K562 (cell line): ENCODE results near the gene ADAMTSL3. TPM values are rescaled to one million over a fixed set of nuclear protein-coding genes. Genes with fewer than 3 reads are reported as not detected.

ENCODE experiments used
- ATAC-seq: fragments of 200-7000 bp; cut with Tn5 transposase; 3 replicates; pipeline ENCODE4 v1.9.1; 2020; ENCODE audit warnings: moderate library complexity
- BruUV-seq: library from RNA; stranded (reverse); fragments of 400-500 nt; replicated peaks from 2 replicates; lab custom pipeline; 2021; lab: Mats Ljungman, UMichigan
- CTCF ChIA-PET: fragments of 300-600 bp; formaldehyde crosslinking; extraction: SDS; loops from one replicate; lab custom pipeline; 2021; ENCODE audit warnings: low intra/inter-chr PET ratio; lab: Yijun Ruan, JAX
- POLR2A ChIA-PET: fragments of 300-600, 350-650 bp; sonication (Branson Sonifier 250); formaldehyde crosslinking; extraction: SDS; loops from one replicate; lab custom pipeline; 2021; ENCODE audit warnings: antibody characterized with exemption, inconsistent platforms; lab: Yijun Ruan, JAX
- DNase-seq, 4 experiments: peaks; one replicate each; pipeline versions ENCODE4 v3.0.0 to v3.0.0-alpha.2; 2011 to 2018; ENCODE audit warnings: low spot score in 3 of 4, mixed read lengths in 3 of 4; ENCODE audit errors: extremely low read depth in 1 of 4
- FAIRE-seq: peaks from 2 replicates; lab custom pipeline; 2011; peaks lifted over from hg19 to GRCh38; lab: Jason Lieb, UNC
- H2AFZ ChIP-seq: 2 replicates; pipeline ENCODE4 v1.6.0; 2011; ENCODE audit warnings: low read depth, low read length, control low read depth, inconsistent platforms
- H3K27ac ChIP-seq: fragments of 200-600 bp; 3 replicates; pipeline ENCODE4 v1.8.0; 2011; ENCODE audit warnings: low read depth, mild to moderate bottlenecking, control low read depth, inconsistent platforms, low read length, moderate library complexity, mixed read lengths; ENCODE audit errors: extremely low read depth
- H3K27me3 ChIP-seq, 2 experiments: fragments of 300-600 bp in 1 of 2; 2 replicates in 1 of 2; 3 replicates in 1 of 2; pipeline versions ENCODE4 v1.6.0 to v1.8.0; 2011; ENCODE audit warnings: inconsistent platforms in 2 of 2, low read length in 2 of 2, mild to moderate bottlenecking in 1 of 2, mixed read lengths in 1 of 2, moderate library complexity in 1 of 2; ENCODE audit not compliant: control insufficient read depth in 2 of 2, insufficient read depth in 2 of 2
- H3K36me3 ChIP-seq: fragments of 300-600 bp; 3 replicates; pipeline ENCODE4 v1.8.0; 2011; ENCODE audit warnings: mild to moderate bottlenecking, low read length, inconsistent platforms; ENCODE audit not compliant: control insufficient read depth, insufficient read depth
- H3K4me1 ChIP-seq, 2 experiments: fragments of 200-600 bp in 1 of 2; replicated peaks in 1 of 2; 2 replicates in 1 of 2; 3 replicates in 1 of 2; pipeline versions ENCODE4 v1.5.1 to v1.8.0; 2011; ENCODE audit warnings: inconsistent platforms in 2 of 2, low read length in 2 of 2, mild to moderate bottlenecking in 1 of 2, mixed read lengths in 1 of 2, moderate library complexity in 1 of 2; ENCODE audit not compliant: control insufficient read depth in 2 of 2, insufficient read depth in 2 of 2
- H3K4me2 ChIP-seq: 2 replicates; pipeline ENCODE4 v1.6.1; 2011; ENCODE audit warnings: low read length, control low read depth, inconsistent platforms, mixed read lengths; ENCODE audit not compliant: insufficient read depth
- H3K4me3 ChIP-seq: fragments of 200-600 bp; sonication (generic), shearing (Covaris generic); 2 replicates; pipeline ENCODE4 v1.5.1; 2016; ENCODE audit warnings: control low read depth, inconsistent platforms
- H3K79me2 ChIP-seq: fragments of 200-600 bp; 3 replicates; pipeline ENCODE4 v1.8.0; 2011; ENCODE audit warnings: low read length, inconsistent platforms; ENCODE audit not compliant: control insufficient read depth, insufficient read depth
- H3K9ac ChIP-seq, 2 experiments: 2 replicates each; pipeline versions ENCODE4 v1.6.0 to v1.6.1; 2011; ENCODE audit warnings: low read depth in 2 of 2, low read length in 2 of 2, control low read depth in 1 of 2, inconsistent platforms in 1 of 2, mild to moderate bottlenecking in 1 of 2, mixed read lengths in 1 of 2; ENCODE audit not compliant: insufficient read depth in 1 of 2
- H3K9me1 ChIP-seq: one replicate; pipeline ENCODE4 v1.6.0; 2011; ENCODE audit warnings: inconsistent platforms, mild to moderate bottlenecking, low read length, moderate library complexity; ENCODE audit not compliant: control insufficient read depth, insufficient read depth
- H3K9me3 ChIP-seq: replicated peaks from 2 replicates; pipeline ENCODE4 v1.5.1; 2011; ENCODE audit warnings: low read depth, low read length, inconsistent platforms; ENCODE audit not compliant: control insufficient read depth, insufficient read depth
- H4K20me1 ChIP-seq: replicated peaks from 2 replicates; pipeline ENCODE4 v1.6.1; 2011; ENCODE audit warnings: low read length, inconsistent platforms, mixed read lengths; ENCODE audit not compliant: control insufficient read depth, insufficient read depth
- ATF7 ChIP-seq: fragments of 450-650 bp; IDR thresholded peaks from 2 replicates; pipeline ENCODE4 v1.7.1; 2014; ENCODE audit warnings: mild to moderate bottlenecking, moderate library complexity
- JUND ChIP-seq, 2 experiments: IDR thresholded peaks; 2 replicates in 1 of 2; 3 replicates in 1 of 2; pipeline ENCODE4 v1.6.1; 2011; ENCODE audit warnings: borderline replicate concordance in 2 of 2, low read depth in 2 of 2, low read length in 2 of 2, improper control_type of control experiment in 1 of 2, missing biosample characterization in 1 of 2, missing genetic modification characterization in 1 of 2, missing genetic modification reagents in 1 of 2
- WGBS: fragments of 100-300 bp; shearing (Covaris generic); methylation state at CpG from one replicate; pipeline ENCODE4 v1.1.6; 2016; ENCODE audit warnings: low coverage, mixed read lengths; ENCODE audit not compliant: insufficient coverage; ENCODE audit errors: missing lambda C conversion rate; 5-methylcytosine and 5-hydroxymethylcytosine counted together
- in situ Hi-C: fragments of 300-500 bp; cut with MboI; formaldehyde crosslinking; loops from 4 replicates; pipeline ENCODE4 v1.15.0; 2018; ENCODE audit warnings: inconsistent platforms, mixed read lengths
- intact Hi-C: fragments of 100-400 bp; cut with micrococcal nuclease; formaldehyde crosslinking; loops from 2 replicates; pipeline ENCODE4 v1.14.2; 2022
- polyA plus RNA-seq, 8 experiments: library from polyadenylated mRNA; depleted of rRNA in 4 of 8; stranded (reverse) in 5 of 8; unstranded in 3 of 8; fragments of >200 nt; fragmentation: Nextera tagmentation in 2 of 8; fragmentation: Illumina TruSeq in 1 of 8; extraction: Ambion mirVana in 2 of 8; extraction: Trizol in 1 of 8; gene quantifications; 2 replicates each; pipeline versions ENCODE4 v1.2.1 to v1.2.3, GENCODE V29; 2011 to 2014; ENCODE audit warnings: inconsistent platforms in 1 of 8, missing spikeins in 1 of 8
- total RNA-seq, 7 experiments: library from RNA; depleted of rRNA in 6 of 7; stranded (reverse); fragments of >200 nt in 6 of 7; fragmentation: Illumina TruSeq in 2 of 7; extraction: Trizol in 2 of 7; gene quantifications; 2 replicates each; pipeline versions ENCODE4 v1.2.1 to v1.2.3, GENCODE V29; 2011 to 2021; ENCODE audit warnings: low replicate concordance in 1 of 7
- TF ChIP-seq, protein P1 (sequence below): fragments of 250-450 bp; sonication (Bioruptor Pico); IDR thresholded peaks from 2 replicates; pipeline ENCODE4 v1.5.0; 2020; ENCODE audit warnings: mild to moderate bottlenecking
- TF ChIP-seq, protein P2 (sequence below), 2 experiments: fragments of 450-650 bp in 1 of 2; sonication (generic) in 1 of 2; formaldehyde crosslinking in 1 of 2; IDR thresholded peaks in 1 of 2; conservative IDR thresholded peaks in 1 of 2; 2 replicates each; pipeline versions ENCODE4 v1.6.1 to v1.8.1; 2016 to 2023; ENCODE audit warnings: mild to moderate bottlenecking in 2 of 2, moderate library complexity in 2 of 2, inconsistent platforms in 1 of 2, missing genetic modification reagents in 1 of 2

ADAMTSL3 gene
- total and polyA plus RNA-seq, 9 of the 15 experiments (the other 6 are each of a cell fraction or from before 2014, with no cell fraction given) = 0.01 to 0.18 (median 0.07) TPM; not detected in 3

DNA sequence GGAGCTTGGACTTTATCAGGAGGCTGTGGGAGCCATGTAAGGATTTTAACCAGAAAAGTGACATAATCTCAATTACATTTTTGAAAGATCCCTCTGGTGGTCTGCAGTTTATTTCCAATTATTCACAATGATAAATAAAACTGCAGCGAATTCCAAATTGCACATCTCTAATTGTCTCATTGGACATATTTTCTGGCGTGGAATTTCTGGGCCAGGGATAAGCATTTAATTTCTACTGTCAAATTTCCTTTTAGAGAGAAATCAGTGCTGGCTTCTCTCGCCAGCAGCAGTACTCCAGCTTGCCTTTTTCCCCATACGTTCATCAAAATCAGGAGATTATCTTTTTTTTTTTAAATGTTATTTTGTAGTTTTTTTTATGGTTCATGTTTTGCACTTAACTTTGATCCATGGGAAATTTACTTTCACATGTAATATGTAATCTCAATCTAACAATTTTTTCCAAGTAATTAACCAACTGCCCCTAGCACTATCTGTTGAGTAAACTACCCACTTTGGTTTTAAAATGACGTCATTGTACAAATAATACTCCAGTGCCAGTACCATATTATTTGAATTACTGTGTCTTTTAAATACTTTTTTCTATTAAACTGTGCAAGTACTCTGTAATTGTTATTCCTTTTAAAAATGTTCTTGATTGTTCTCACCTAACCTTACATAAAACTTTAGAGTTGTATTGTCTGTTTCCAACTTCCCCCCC is 251.8 kb downstream of the ADAMTSL3 start:
- Histone ChIP-seq H2AFZ (no peak overlapping the region), H3K27ac (no peak overlapping the region), H4K20me1 (no peaks in the 10 kb centered on the region), H3K36me3 (no peaks in the 10 kb centered on the region), H3K4me2 (no peak overlapping the region), H3K9ac (no peak overlapping the region), H3K79me2 (no peaks in the 10 kb centered on the region), H3K4me3 (no peak overlapping the region), H3K4me1 (no peaks in the 10 kb centered on the region), H3K27me3 (no peaks in the 10 kb centered on the region; a peak in 1 of 5 replicates), H3K9me3 (no peaks in the 10 kb centered on the region; the same call in 1 of the 2 replicates), H3K9me1 (no peaks in the 10 kb centered on the region)
- ChIA-PET POLR2A (interaction anchor here (0.6 to 1.2 kb wide), 2 partner anchors 10 to 663 kb away, joined by 3 to 4 read pairs; no protein-coding TSS in a partner anchor), CTCF (no interaction called here)
- no peak for FAIRE-seq
- 3% methylated on average over 5 of the region's 5 CpGs for WGBS
- TF ChIP-seq, protein P1, sequence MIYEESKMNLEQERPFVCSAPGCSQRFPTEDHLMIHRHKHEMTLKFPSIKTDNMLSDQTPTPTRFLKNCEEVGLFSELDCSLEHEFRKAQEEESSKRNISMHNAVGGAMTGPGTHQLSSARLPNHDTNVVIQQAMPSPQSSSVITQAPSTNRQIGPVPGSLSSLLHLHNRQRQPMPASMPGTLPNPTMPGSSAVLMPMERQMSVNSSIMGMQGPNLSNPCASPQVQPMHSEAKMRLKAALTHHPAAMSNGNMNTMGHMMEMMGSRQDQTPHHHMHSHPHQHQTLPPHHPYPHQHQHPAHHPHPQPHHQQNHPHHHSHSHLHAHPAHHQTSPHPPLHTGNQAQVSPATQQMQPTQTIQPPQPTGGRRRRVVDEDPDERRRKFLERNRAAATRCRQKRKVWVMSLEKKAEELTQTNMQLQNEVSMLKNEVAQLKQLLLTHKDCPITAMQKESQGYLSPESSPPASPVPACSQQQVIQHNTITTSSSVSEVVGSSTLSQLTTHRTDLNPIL (CRISPR knock-in tag) = no peak
- no peak for TF ChIP-seq JUND (IDR thresholded peaks at IDR 0.05; ENCODE audit: borderline replicate concordance, low read depth, low read length)
- peak; percentile 14; the same call in 1 of the 3 replicates for TF ChIP-seq JUND (tag; IDR thresholded peaks at IDR 0.05; ENCODE audit: borderline replicate concordance, low read depth, low read length)
- TF ChIP-seq, protein P2, sequence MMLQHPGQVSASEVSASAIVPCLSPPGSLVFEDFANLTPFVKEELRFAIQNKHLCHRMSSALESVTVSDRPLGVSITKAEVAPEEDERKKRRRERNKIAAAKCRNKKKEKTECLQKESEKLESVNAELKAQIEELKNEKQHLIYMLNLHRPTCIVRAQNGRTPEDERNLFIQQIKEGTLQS (IDR thresholded peaks at IDR 0.05) = peak; percentile 73
- TF ChIP-seq, protein P2 (CRISPR knock-in tag; conservative IDR thresholded peaks at IDR 0.05) = no peak
- TF ChIP-seq ATF7 = peak; percentile 78; the same call in 1 of the 2 replicates
- intact Hi-C loops = no loop called here
- no TSS peak for BruUV-seq
- in situ Hi-C loops = no loop called here
- DNase-seq = no peak
- no peak for ATAC-seq
